Measurements from ENCODE around the gene KIF26A.
"Not testable (repeated sequence)": the region's sequence is repeated elsewhere in the genome, so short reads cannot be mapped to it uniquely, and the experiment has no call there.

Gene KIF26A

DNA sequence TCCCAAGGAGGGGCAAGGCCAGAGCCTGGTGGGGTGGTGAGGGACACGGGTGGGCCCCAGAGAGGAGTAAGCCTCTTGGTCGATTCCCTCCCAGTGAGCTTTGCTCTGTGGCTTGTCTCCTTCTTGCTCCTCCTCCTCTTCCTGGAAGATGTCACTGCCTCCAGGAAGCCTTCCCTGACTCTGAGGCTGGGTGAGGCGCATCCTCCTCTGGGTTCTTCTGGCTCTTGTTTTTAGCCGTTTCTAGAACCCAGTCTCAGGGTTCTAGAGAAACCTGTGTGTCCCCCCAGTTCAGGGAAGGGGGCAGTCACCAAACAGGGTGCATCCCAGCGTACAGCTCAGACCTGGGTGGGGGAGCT, 12.6 kb downstream of the KIF26A start:
- Histone ChIP-seq H3K27ac (ENCODE audit: low read depth in 2 of 2, low read length in 2 of 2) (no peak overlapping the region), H3K27me3 (ENCODE audit: control insufficient read depth in 2 of 2, insufficient read depth in 2 of 2, low read length in 2 of 2) (no peaks in the 10 kb centered on the region), H3K4me3 (ENCODE audit: low read length in 2 of 2) (no peak overlapping the region), H3K9me3 (ENCODE audit: control insufficient read depth in 2 of 2, low read length in 2 of 2) (no peaks in the 10 kb centered on the region), H3K9ac (ENCODE audit: low read depth in 1 of 2, low read length in 2 of 2) (no peak overlapping the region), H3K36me3 (ENCODE audit: control insufficient read depth in 2 of 2, insufficient read depth in 2 of 2, low read length in 2 of 2) (no peaks in the 10 kb centered on the region), H3K4me1 (ENCODE audit: control insufficient read depth in 2 of 2, insufficient read depth in 2 of 2, low read length in 2 of 2) (no peaks in the 10 kb centered on the region)

DNA sequence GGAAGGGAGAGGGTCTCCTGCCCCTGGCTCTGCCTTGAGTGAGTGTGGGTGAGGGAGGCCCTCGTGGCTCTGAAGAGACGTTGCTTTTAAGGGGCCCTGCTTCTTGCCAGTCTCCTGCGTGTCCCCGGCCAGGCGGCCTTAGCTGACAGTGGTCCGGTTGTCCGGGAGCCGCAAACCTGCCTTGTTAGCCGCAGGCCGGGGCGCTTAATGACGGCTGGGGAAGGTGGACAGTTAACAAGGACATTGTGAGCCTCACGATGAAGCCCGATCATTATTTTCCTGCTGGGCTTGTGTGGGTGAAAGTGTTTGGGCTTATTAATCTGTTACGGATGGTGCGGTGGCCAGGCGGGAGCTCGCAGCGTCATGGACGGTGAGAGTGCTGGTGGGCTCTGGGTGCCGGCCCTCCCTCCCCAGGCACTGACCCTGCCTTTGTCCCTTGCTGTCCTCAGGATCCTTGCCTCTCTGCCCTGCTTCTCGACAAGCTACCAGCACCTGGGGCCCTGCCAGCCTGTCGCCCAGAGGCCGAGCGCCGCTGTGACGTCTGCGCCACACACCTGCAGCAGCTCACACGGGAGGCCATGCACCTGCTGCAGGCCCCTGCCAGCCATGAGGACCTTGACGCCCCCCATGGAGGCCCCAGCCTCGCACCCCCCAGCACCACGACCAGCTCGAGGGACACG, 13.3 kb downstream of the KIF26A start:
- H3K27me3 ChIP-seq (ENCODE audit: control insufficient read depth in 2 of 2, insufficient read depth in 2 of 2, low read length in 2 of 2) = no peaks in the 10 kb centered on the region
- H3K4me1 ChIP-seq (ENCODE audit: control insufficient read depth in 2 of 2, insufficient read depth in 2 of 2, low read length in 2 of 2) = no peaks in the 10 kb centered on the region
- H3K9me3 ChIP-seq (ENCODE audit: control insufficient read depth in 2 of 2, low read length in 2 of 2) = no peaks in the 10 kb centered on the region
- H3K4me3 ChIP-seq (ENCODE audit: low read length in 2 of 2) = no peak overlapping the region
- H3K36me3 ChIP-seq (ENCODE audit: control insufficient read depth in 2 of 2, insufficient read depth in 2 of 2, low read length in 2 of 2) = no peaks in the 10 kb centered on the region
- H3K27ac ChIP-seq (ENCODE audit: low read depth in 2 of 2, low read length in 2 of 2) = no peak overlapping the region
- H3K9ac ChIP-seq (ENCODE audit: low read depth in 1 of 2, low read length in 2 of 2) = no peak overlapping the region

DNA sequence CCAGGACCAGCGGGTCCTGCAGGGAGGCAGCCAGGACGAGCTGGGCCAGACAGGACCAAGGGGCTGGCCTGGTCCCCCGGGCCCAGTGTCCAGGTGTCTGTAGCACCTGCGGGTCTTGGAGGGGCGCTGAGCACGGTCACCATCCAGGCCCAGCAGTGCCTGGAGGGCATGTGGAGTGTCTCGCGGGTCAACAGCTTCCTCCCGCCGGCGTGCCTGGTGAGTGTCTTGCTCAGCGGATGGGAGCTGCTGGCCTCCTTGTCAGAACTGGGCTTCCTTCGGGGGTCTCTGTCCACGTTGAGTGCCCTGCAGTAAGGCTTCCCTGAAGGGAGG, 13.8 kb downstream of the KIF26A start:
- Histone ChIP-seq H3K4me3 (ENCODE audit: low read length in 2 of 2) (no peak overlapping the region), H3K36me3 (ENCODE audit: control insufficient read depth in 2 of 2, insufficient read depth in 2 of 2, low read length in 2 of 2) (no peaks in the 10 kb centered on the region), H3K27ac (ENCODE audit: low read depth in 2 of 2, low read length in 2 of 2) (no peak overlapping the region), H3K4me1 (ENCODE audit: control insufficient read depth in 2 of 2, insufficient read depth in 2 of 2, low read length in 2 of 2) (no peaks in the 10 kb centered on the region), H3K9me3 (ENCODE audit: control insufficient read depth in 2 of 2, low read length in 2 of 2) (no peaks in the 10 kb centered on the region), H3K27me3 (ENCODE audit: control insufficient read depth in 2 of 2, insufficient read depth in 2 of 2, low read length in 2 of 2) (no peaks in the 10 kb centered on the region), H3K9ac (ENCODE audit: low read depth in 1 of 2, low read length in 2 of 2) (no peak overlapping the region)

- Histone ChIP-seq H3K9me3 (ENCODE audit: control insufficient read depth in 2 of 2, low read length in 2 of 2) (no peaks in the 10 kb centered on the region), H3K27me3 (ENCODE audit: control insufficient read depth in 2 of 2, insufficient read depth in 2 of 2, low read length in 2 of 2) (no peaks in the 10 kb centered on the region), H3K4me1 (ENCODE audit: control insufficient read depth in 2 of 2, insufficient read depth in 2 of 2, low read length in 2 of 2) (no peaks in the 10 kb centered on the region), H3K36me3 (ENCODE audit: control insufficient read depth in 2 of 2, insufficient read depth in 2 of 2, low read length in 2 of 2) (no peaks in the 10 kb centered on the region), H3K4me3 (ENCODE audit: low read length in 2 of 2) (no peak overlapping the region), H3K9ac (ENCODE audit: low read depth in 1 of 2, low read length in 2 of 2) (no peak overlapping the region), H3K27ac (ENCODE audit: low read depth in 2 of 2, low read length in 2 of 2) (no peak overlapping the region)
Observed at GRCh38 chr14:104152686-104153393, 14.5 kb downstream of the KIF26A start.

DNA sequence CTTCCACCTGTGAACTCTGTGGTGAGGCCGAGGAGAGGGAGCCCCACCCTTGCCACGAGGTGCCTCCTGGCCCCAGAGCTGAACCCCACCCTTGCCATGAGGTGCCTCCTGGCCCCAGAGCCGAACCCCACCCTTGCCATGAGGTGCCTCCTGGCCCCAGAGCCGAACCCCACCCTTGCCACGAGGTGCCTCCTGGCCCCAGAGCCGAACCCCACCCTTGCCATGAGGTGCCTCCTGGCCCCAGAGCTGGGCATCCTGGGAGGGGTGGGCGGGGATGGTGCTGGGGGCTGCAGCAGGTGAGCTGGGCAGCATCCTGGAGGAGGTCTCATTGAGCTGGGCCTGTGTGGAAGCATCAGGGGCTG, 15.0 kb downstream of the KIF26A start:
- not testable (repeated sequence) for H3K9ac ChIP-seq (ENCODE audit: low read depth in 1 of 2, low read length in 2 of 2); H3K4me3 ChIP-seq (ENCODE audit: low read length in 2 of 2); H3K36me3 ChIP-seq (ENCODE audit: control insufficient read depth in 2 of 2, insufficient read depth in 2 of 2, low read length in 2 of 2); H3K9me3 ChIP-seq (ENCODE audit: control insufficient read depth in 2 of 2, low read length in 2 of 2); H3K4me1 ChIP-seq (ENCODE audit: control insufficient read depth in 2 of 2, insufficient read depth in 2 of 2, low read length in 2 of 2); H3K27me3 ChIP-seq (ENCODE audit: control insufficient read depth in 2 of 2, insufficient read depth in 2 of 2, low read length in 2 of 2); H3K27ac ChIP-seq (ENCODE audit: low read depth in 2 of 2, low read length in 2 of 2)

DNA sequence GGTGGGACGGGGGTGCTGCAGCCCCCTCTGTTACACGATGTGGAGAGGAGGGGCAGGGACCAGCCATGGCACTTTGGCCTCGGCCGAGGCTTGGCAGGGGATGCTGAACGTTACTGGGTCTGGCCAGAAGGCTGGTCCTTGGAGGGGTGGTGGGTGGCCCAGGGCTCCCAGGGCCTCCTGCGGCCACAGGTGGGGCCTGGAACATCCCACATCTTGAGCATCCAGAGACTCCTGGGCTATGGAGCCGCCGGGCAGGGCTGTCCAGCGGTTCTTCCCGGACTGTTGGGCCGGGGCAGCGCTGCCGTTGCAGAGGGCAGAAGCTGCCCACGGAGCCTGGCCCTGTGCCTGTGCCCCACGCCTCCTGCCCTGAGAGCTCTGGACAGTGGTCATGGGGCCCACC, 15.9 kb downstream of the KIF26A start:
- H3K27ac ChIP-seq (ENCODE audit: low read depth in 2 of 2, low read length in 2 of 2) = no peak overlapping the region
- no peaks in the 10 kb centered on the region for H3K27me3 ChIP-seq (ENCODE audit: control insufficient read depth in 2 of 2, insufficient read depth in 2 of 2, low read length in 2 of 2)
- no peak overlapping the region for H3K9ac ChIP-seq (ENCODE audit: low read depth in 1 of 2, low read length in 2 of 2)
- H3K4me1 ChIP-seq (ENCODE audit: control insufficient read depth in 2 of 2, insufficient read depth in 2 of 2, low read length in 2 of 2) = no peaks in the 10 kb centered on the region
- H3K36me3 ChIP-seq (ENCODE audit: control insufficient read depth in 2 of 2, insufficient read depth in 2 of 2, low read length in 2 of 2) = no peaks in the 10 kb centered on the region
- no peaks in the 10 kb centered on the region for H3K9me3 ChIP-seq (ENCODE audit: control insufficient read depth in 2 of 2, low read length in 2 of 2)
- no peak overlapping the region for H3K4me3 ChIP-seq (ENCODE audit: low read length in 2 of 2)

GRCh38 chr14:104155513-104155912, 17.1 kb downstream of the KIF26A start:
- Histone ChIP-seq H3K27ac (ENCODE audit: low read depth in 2 of 2, low read length in 2 of 2) (no peak overlapping the region), H3K9me3 (ENCODE audit: control insufficient read depth in 2 of 2, low read length in 2 of 2) (no peaks in the 10 kb centered on the region), H3K4me3 (ENCODE audit: low read length in 2 of 2) (no peak overlapping the region), H3K4me1 (ENCODE audit: control insufficient read depth in 2 of 2, insufficient read depth in 2 of 2, low read length in 2 of 2) (no peaks in the 10 kb centered on the region), H3K9ac (ENCODE audit: low read depth in 1 of 2, low read length in 2 of 2) (no peak overlapping the region), H3K36me3 (ENCODE audit: control insufficient read depth in 2 of 2, insufficient read depth in 2 of 2, low read length in 2 of 2) (no peaks in the 10 kb centered on the region), H3K27me3 (ENCODE audit: control insufficient read depth in 2 of 2, insufficient read depth in 2 of 2, low read length in 2 of 2) (no peaks in the 10 kb centered on the region)

DNA sequence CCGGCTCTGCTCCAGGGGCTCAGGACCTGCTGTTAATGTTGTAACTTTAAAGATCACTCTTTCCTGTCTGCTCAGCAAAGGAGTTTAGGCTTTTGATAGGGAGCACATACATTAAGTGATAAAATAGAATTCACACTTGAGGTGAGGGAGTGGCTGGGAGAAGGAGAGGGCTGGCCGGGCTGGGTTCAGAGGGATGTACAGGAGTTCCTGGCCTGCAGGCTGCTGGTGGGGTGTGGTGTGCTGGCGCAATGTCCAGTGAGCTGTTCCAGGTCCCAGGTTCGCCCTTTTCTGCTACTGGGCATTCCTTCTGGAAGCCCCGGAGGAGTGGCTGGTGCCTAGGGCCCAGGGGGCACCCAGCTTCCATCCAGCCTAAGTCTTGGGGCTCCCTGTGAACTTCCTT, 17.8 kb downstream of the KIF26A start:
- H3K4me1 ChIP-seq (ENCODE audit: control insufficient read depth in 2 of 2, insufficient read depth in 2 of 2, low read length in 2 of 2) = no peaks in the 10 kb centered on the region
- H3K4me3 ChIP-seq (ENCODE audit: low read length in 2 of 2) = no peak overlapping the region
- H3K9me3 ChIP-seq (ENCODE audit: control insufficient read depth in 2 of 2, low read length in 2 of 2) = no peaks in the 10 kb centered on the region
- H3K27ac ChIP-seq (ENCODE audit: low read depth in 2 of 2, low read length in 2 of 2) = no peak overlapping the region
- no peak overlapping the region for H3K9ac ChIP-seq (ENCODE audit: low read depth in 1 of 2, low read length in 2 of 2)
- no peaks in the 10 kb centered on the region for H3K36me3 ChIP-seq (ENCODE audit: control insufficient read depth in 2 of 2, insufficient read depth in 2 of 2, low read length in 2 of 2)
- no peaks in the 10 kb centered on the region for H3K27me3 ChIP-seq (ENCODE audit: control insufficient read depth in 2 of 2, insufficient read depth in 2 of 2, low read length in 2 of 2)

- no peaks in the 10 kb centered on the region for H3K27me3 ChIP-seq (ENCODE audit: control insufficient read depth in 2 of 2, insufficient read depth in 2 of 2, low read length in 2 of 2)
- H3K27ac ChIP-seq (ENCODE audit: low read depth in 2 of 2, low read length in 2 of 2) = no peak overlapping the region
- H3K9ac ChIP-seq (ENCODE audit: low read depth in 1 of 2, low read length in 2 of 2) = no peak overlapping the region
- no peaks in the 10 kb centered on the region for H3K36me3 ChIP-seq (ENCODE audit: control insufficient read depth in 2 of 2, insufficient read depth in 2 of 2, low read length in 2 of 2)
- no peaks in the 10 kb centered on the region for H3K4me1 ChIP-seq (ENCODE audit: control insufficient read depth in 2 of 2, insufficient read depth in 2 of 2, low read length in 2 of 2)
- H3K9me3 ChIP-seq (ENCODE audit: control insufficient read depth in 2 of 2, low read length in 2 of 2) = no peaks in the 10 kb centered on the region
- H3K4me3 ChIP-seq (ENCODE audit: low read length in 2 of 2) = no peak overlapping the region
Observed at GRCh38 chr14:104157016-104157928, 18.9 kb downstream of the KIF26A start.
